Stimulated activated effector memory CD8-positive, alpha-beta T cell treated with anti-CD3 and anti-CD28 coated beads, Interleukin-12 subunit alpha, Interleukin-12 subunit beta, amount 100 ng/mL, for 72 hours (primary cell): ENCODE results near the gene THBS3.
A peak's percentile ranks its signal among the peaks of the same experiment; 100 is the strongest.
"Not testable (repeated sequence)": the region's sequence is repeated elsewhere in the genome, so short reads cannot be mapped to it uniquely, and the experiment has no call there.

ENCODE experiments used
- ATAC-seq: fragments of 150-1000 bp; cut with Tn5 transposase; 2 replicates; pipeline ENCODE4 v1.10.0; 2021
- DNase-seq, 2 donors: peaks; one replicate each; pipeline ENCODE4 v3.0.0; 2021 to 2022; ENCODE audit warnings: low spot score in 2 of 2
- H3K27ac Mint-ChIP-seq: one replicate; pipeline ENCODE4 v1.8.0; 2022; ENCODE audit warnings: mild to moderate bottlenecking, mixed read lengths
- H3K36me3 Mint-ChIP-seq: one replicate; pipeline ENCODE4 v1.8.0; 2022; ENCODE audit warnings: mild to moderate bottlenecking, mixed read lengths
- H3K4me1 Mint-ChIP-seq: one replicate; pipeline ENCODE4 v1.8.0; 2022; ENCODE audit warnings: mixed read lengths
- H3K4me3 Mint-ChIP-seq: one replicate; pipeline ENCODE4 v1.8.0; 2022; ENCODE audit warnings: mild to moderate bottlenecking, mixed read lengths
- H3K9me3 Mint-ChIP-seq: one replicate; pipeline ENCODE4 v1.8.0; 2022; ENCODE audit warnings: mixed read lengths

The THBS3 gene

GRCh38 chr1:155168456-155169210 is 39.1 kb downstream of the THBS3 start:
- Mint-ChIP-seq H3K4me3 (no peak overlapping the region), H3K27ac (no peak overlapping the region), H3K4me1 (peaks cover 36% of the 10 kb centered on the region), H3K36me3 (peaks cover 52% of the 10 kb centered on the region), H3K9me3 (no peaks in the 10 kb centered on the region)
- DNase-seq: no peak
- ATAC-seq: no peak

GRCh38 chr1:155168105-155168445 is 39.6 kb downstream of the THBS3 start:
- DNase-seq, ATAC-seq, H3K9me3 Mint-ChIP-seq: not testable (repeated sequence)
- H3K27ac Mint-ChIP-seq: peak overlapping the region; percentile 71
- H3K4me3 Mint-ChIP-seq: peak overlapping the region; percentile 68
- peaks cover 46% of the 10 kb centered on the region for H3K36me3 Mint-ChIP-seq
- peaks cover 31% of the 10 kb centered on the region for H3K4me1 Mint-ChIP-seq

GRCh38 chr1:155167166-155168104 is 40.3 kb downstream of the THBS3 start:
- H3K9me3 Mint-ChIP-seq: no peaks in the 10 kb centered on the region
- peaks cover 25% of the 10 kb centered on the region for H3K4me1 Mint-ChIP-seq
- DNase-seq (peak; percentile 80 to 92), ATAC-seq (peak; percentile 83)
- peaks cover 40% of the 10 kb centered on the region for H3K36me3 Mint-ChIP-seq
- peak overlapping the region; percentile 68 for H3K4me3 Mint-ChIP-seq
- H3K27ac Mint-ChIP-seq: peak overlapping the region; percentile 74

- DNase-seq (no peak), ATAC-seq (no peak)
- peaks cover 18% of the 10 kb centered on the region for H3K4me1 Mint-ChIP-seq
- H3K27ac Mint-ChIP-seq: peak overlapping the region; percentile 74
- no peaks in the 10 kb centered on the region for H3K9me3 Mint-ChIP-seq
- H3K4me3 Mint-ChIP-seq: peak overlapping the region; percentile 13
- peaks cover 32% of the 10 kb centered on the region for H3K36me3 Mint-ChIP-seq
These were observed 41.1 kb downstream of the THBS3 start for GRCh38 chr1:155166471-155167165.

- peaks cover 26% of the 10 kb centered on the region for H3K36me3 Mint-ChIP-seq
- no peak overlapping the region for H3K27ac Mint-ChIP-seq
- no peak for DNase-seq
- ATAC-seq: no peak
- no peak overlapping the region for H3K4me3 Mint-ChIP-seq
- no peaks in the 10 kb centered on the region for H3K9me3 Mint-ChIP-seq
- H3K4me1 Mint-ChIP-seq: peaks cover 18% of the 10 kb centered on the region
These were observed 41.6 kb downstream of the THBS3 start for GRCh38 chr1:155166051-155166470.

- peaks cover 17% of the 10 kb centered on the region for H3K4me1 Mint-ChIP-seq
- H3K9me3 Mint-ChIP-seq, H3K4me3 Mint-ChIP-seq, DNase-seq, H3K27ac Mint-ChIP-seq, ATAC-seq: not testable (repeated sequence)
- peaks cover 12% of the 10 kb centered on the region for H3K36me3 Mint-ChIP-seq
These were observed 43.1 kb downstream of the THBS3 start for GRCh38 chr1:155164625-155165024.

- H3K9me3 Mint-ChIP-seq, H3K4me3 Mint-ChIP-seq, DNase-seq, H3K36me3 Mint-ChIP-seq, ATAC-seq, H3K27ac Mint-ChIP-seq: not testable (repeated sequence)
- H3K4me1 Mint-ChIP-seq: peaks cover 10% of the 10 kb centered on the region
These were observed 43.9 kb downstream of the THBS3 start for GRCh38 chr1:155163785-155164184.

- H3K27ac Mint-ChIP-seq, DNase-seq, H3K4me3 Mint-ChIP-seq, H3K36me3 Mint-ChIP-seq, H3K4me1 Mint-ChIP-seq, ATAC-seq, H3K9me3 Mint-ChIP-seq: not testable (repeated sequence)
These were observed 45.1 kb downstream of the THBS3 start for GRCh38 chr1:155162631-155163030.

GRCh38 chr1:155160128-155160527 is 47.6 kb downstream of the THBS3 start:
- Mint-ChIP-seq H3K27ac (peak overlapping the region; percentile 10), H3K36me3 (no peaks in the 10 kb centered on the region), H3K4me3 (no peak overlapping the region), H3K9me3 (no peaks in the 10 kb centered on the region), H3K4me1 (no peaks in the 10 kb centered on the region)
- DNase-seq (no peak), ATAC-seq (no peak)

- no peaks in the 10 kb centered on the region for H3K36me3 Mint-ChIP-seq
- H3K27ac Mint-ChIP-seq: no peak overlapping the region
- no peaks in the 10 kb centered on the region for H3K4me1 Mint-ChIP-seq
- ATAC-seq (no peak), DNase-seq (no peak)
- no peak overlapping the region for H3K4me3 Mint-ChIP-seq
- no peaks in the 10 kb centered on the region for H3K9me3 Mint-ChIP-seq
These were observed 48.7 kb downstream of the THBS3 start for GRCh38 chr1:155158991-155159390.

- not testable (repeated sequence) for H3K36me3 Mint-ChIP-seq, ATAC-seq, H3K4me1 Mint-ChIP-seq, H3K27ac Mint-ChIP-seq, H3K4me3 Mint-ChIP-seq, H3K9me3 Mint-ChIP-seq, DNase-seq
These were observed 51.6 kb downstream of the THBS3 start for GRCh38 chr1:155155996-155156643.
